T-helper 1 cell treated with Interleukin-12 subunit alpha and Interleukin-12 subunit beta and Interleukin-4 antibody, amounts not matched to agents 30 μg/mL and 1 μg/mL, for 36 hours (primary cell): ENCODE data around the gene PDLIM5.

Experiments
- H3K27ac Mint-ChIP-seq: one replicate; pipeline ENCODE4 v1.8.0; 2021; ENCODE audit warnings: mild to moderate bottlenecking, mixed read lengths
- H3K27me3 Mint-ChIP-seq: one replicate; pipeline ENCODE4 v1.8.0; 2021; ENCODE audit warnings: low read depth, mixed read lengths
- H3K36me3 Mint-ChIP-seq: one replicate; pipeline ENCODE4 v1.8.0; 2021; ENCODE audit warnings: low read depth, mixed read lengths
- H3K4me1 Mint-ChIP-seq: one replicate; pipeline ENCODE4 v1.8.0; 2021; ENCODE audit warnings: low read depth, mixed read lengths
- H3K4me3 Mint-ChIP-seq: one replicate; pipeline ENCODE4 v1.8.0; 2021; ENCODE audit warnings: mild to moderate bottlenecking, moderate library complexity, mixed read lengths
- H3K9me3 Mint-ChIP-seq: one replicate; pipeline ENCODE4 v1.8.0; 2021; ENCODE audit warnings: mixed read lengths

PDLIM5 gene

GRCh38 chr4:94442251-94442650, 9.5 kb upstream of the PDLIM5 start:
- H3K36me3 Mint-ChIP-seq: no peaks in the 10 kb centered on the region
- H3K9me3 Mint-ChIP-seq: no peaks in the 10 kb centered on the region
- peaks cover 8% of the 10 kb centered on the region for H3K27me3 Mint-ChIP-seq
- H3K4me3 Mint-ChIP-seq: no peak overlapping the region
- no peaks in the 10 kb centered on the region for H3K4me1 Mint-ChIP-seq
- H3K27ac Mint-ChIP-seq: no peak overlapping the region

- peaks cover 32% of the 10 kb centered on the region for H3K27me3 Mint-ChIP-seq
These were observed 5.4 kb upstream of the PDLIM5 start for GRCh38 chr4:94446386-94446785.

GRCh38 chr4:94447754-94448411, 3.9 kb upstream of the PDLIM5 start:
- Mint-ChIP-seq H3K4me1 (peaks cover 10% of the 10 kb centered on the region), H3K9me3 (no peaks in the 10 kb centered on the region), H3K27me3 (peaks cover 37% of the 10 kb centered on the region)

More at GRCh38 chr4:94446386-94446785, 5.4 kb upstream of the PDLIM5 start:
- H3K4me1 Mint-ChIP-seq: peaks cover 5% of the 10 kb centered on the region
- H3K36me3 Mint-ChIP-seq: no peaks in the 10 kb centered on the region
- no peak overlapping the region for H3K27ac Mint-ChIP-seq
- no peaks in the 10 kb centered on the region for H3K9me3 Mint-ChIP-seq
- no peak overlapping the region for H3K4me3 Mint-ChIP-seq

GRCh38 chr4:94448815-94449375, 2.8 kb upstream of the PDLIM5 start:
- Mint-ChIP-seq H3K27ac (no peak overlapping the region), H3K36me3 (no peaks in the 10 kb centered on the region), H3K4me1 (peaks cover 14% of the 10 kb centered on the region), H3K4me3 (no peak overlapping the region), H3K27me3 (peaks cover 42% of the 10 kb centered on the region), H3K9me3 (no peaks in the 10 kb centered on the region)

More at GRCh38 chr4:94447754-94448411, 3.9 kb upstream of the PDLIM5 start:
- no peak overlapping the region for H3K4me3 Mint-ChIP-seq
- no peaks in the 10 kb centered on the region for H3K36me3 Mint-ChIP-seq
- H3K27ac Mint-ChIP-seq: no peak overlapping the region

- Mint-ChIP-seq H3K4me1 (peaks cover 14% of the 10 kb centered on the region), H3K9me3 (no peaks in the 10 kb centered on the region), H3K27me3 (peaks cover 42% of the 10 kb centered on the region), H3K4me3 (peak overlapping the region; percentile 84), H3K27ac (no peak overlapping the region), H3K36me3 (no peaks in the 10 kb centered on the region)
These were observed 569 bp upstream of the PDLIM5 start for GRCh38 chr4:94451051-94451694.

- H3K36me3 Mint-ChIP-seq: no peaks in the 10 kb centered on the region
- H3K4me1 Mint-ChIP-seq: peaks cover 14% of the 10 kb centered on the region
- H3K27me3 Mint-ChIP-seq: peaks cover 31% of the 10 kb centered on the region
- H3K4me3 Mint-ChIP-seq: peak overlapping the region; percentile 81
- H3K27ac Mint-ChIP-seq: peak overlapping the region; percentile 32
- H3K9me3 Mint-ChIP-seq: no peaks in the 10 kb centered on the region
These were observed 982 bp downstream of the PDLIM5 start for GRCh38 chr4:94452476-94453371.

GRCh38 chr4:94453391-94453963, 1.7 kb downstream of the PDLIM5 start:
- Mint-ChIP-seq H3K4me3 (peak overlapping the region; percentile 81), H3K27ac (no peak overlapping the region)

GRCh38 chr4:94454405-94454804, 2.7 kb downstream of the PDLIM5 start:
- no peak overlapping the region for H3K27ac Mint-ChIP-seq
- H3K27me3 Mint-ChIP-seq: peaks cover 17% of the 10 kb centered on the region
- no peaks in the 10 kb centered on the region for H3K36me3 Mint-ChIP-seq
- H3K4me3 Mint-ChIP-seq: no peak overlapping the region
- H3K4me1 Mint-ChIP-seq: peaks cover 14% of the 10 kb centered on the region
- no peaks in the 10 kb centered on the region for H3K9me3 Mint-ChIP-seq

More at GRCh38 chr4:94453391-94453963, 1.7 kb downstream of the PDLIM5 start:
- H3K27me3 Mint-ChIP-seq: peaks cover 25% of the 10 kb centered on the region
- H3K4me1 Mint-ChIP-seq: peaks cover 14% of the 10 kb centered on the region
- no peaks in the 10 kb centered on the region for H3K36me3 Mint-ChIP-seq
- H3K9me3 Mint-ChIP-seq: no peaks in the 10 kb centered on the region

GRCh38 chr4:94455081-94455480, 3.3 kb downstream of the PDLIM5 start:
- Mint-ChIP-seq H3K4me1 (peaks cover 14% of the 10 kb centered on the region), H3K36me3 (no peaks in the 10 kb centered on the region), H3K27ac (no peak overlapping the region), H3K9me3 (no peaks in the 10 kb centered on the region), H3K27me3 (peaks cover 17% of the 10 kb centered on the region), H3K4me3 (no peak overlapping the region)

GRCh38 chr4:94457692-94458106, 6.0 kb downstream of the PDLIM5 start:
- Mint-ChIP-seq H3K27me3 (peaks cover 6% of the 10 kb centered on the region), H3K4me1 (peaks cover 6% of the 10 kb centered on the region), H3K36me3 (no peaks in the 10 kb centered on the region), H3K4me3 (no peak overlapping the region), H3K27ac (no peak overlapping the region), H3K9me3 (no peaks in the 10 kb centered on the region)

- Mint-ChIP-seq H3K9me3 (no peaks in the 10 kb centered on the region), H3K4me3 (no peak overlapping the region), H3K27ac (no peak overlapping the region), H3K27me3 (no peaks in the 10 kb centered on the region), H3K4me1 (no peaks in the 10 kb centered on the region), H3K36me3 (no peaks in the 10 kb centered on the region)
These were observed 6.9 kb downstream of the PDLIM5 start for GRCh38 chr4:94458682-94459081.

GRCh38 chr4:94459462-94460161, 7.9 kb downstream of the PDLIM5 start:
- no peaks in the 10 kb centered on the region for H3K9me3 Mint-ChIP-seq
- H3K36me3 Mint-ChIP-seq: no peaks in the 10 kb centered on the region
- no peaks in the 10 kb centered on the region for H3K4me1 Mint-ChIP-seq
- H3K27me3 Mint-ChIP-seq: no peaks in the 10 kb centered on the region
- no peak overlapping the region for H3K4me3 Mint-ChIP-seq
- H3K27ac Mint-ChIP-seq: no peak overlapping the region

- H3K4me1 Mint-ChIP-seq: no peaks in the 10 kb centered on the region
- no peaks in the 10 kb centered on the region for H3K36me3 Mint-ChIP-seq
- no peak overlapping the region for H3K27ac Mint-ChIP-seq
- H3K9me3 Mint-ChIP-seq: no peaks in the 10 kb centered on the region
- no peak overlapping the region for H3K4me3 Mint-ChIP-seq
- H3K27me3 Mint-ChIP-seq: no peaks in the 10 kb centered on the region
These were observed 9.8 kb downstream of the PDLIM5 start for GRCh38 chr4:94461506-94461905.

- Mint-ChIP-seq H3K9me3 (no peaks in the 10 kb centered on the region), H3K27me3 (no peaks in the 10 kb centered on the region), H3K36me3 (no peaks in the 10 kb centered on the region), H3K4me3 (no peak overlapping the region), H3K4me1 (no peaks in the 10 kb centered on the region), H3K27ac (no peak overlapping the region)
These were observed 10.8 kb downstream of the PDLIM5 start for GRCh38 chr4:94462572-94462971.
